ENCODE results near the gene ERFL. TPM values are rescaled to one million over a fixed set of nuclear protein-coding genes. Genes with fewer than 3 reads are reported as not detected.
"Not testable (repeated sequence)": the region's sequence is repeated elsewhere in the genome, so short reads cannot be mapped to it uniquely, and the experiment has no call there.

Gene ERFL
- total RNA-seq, 1 experiment from 2014 or later = not detected

DNA sequence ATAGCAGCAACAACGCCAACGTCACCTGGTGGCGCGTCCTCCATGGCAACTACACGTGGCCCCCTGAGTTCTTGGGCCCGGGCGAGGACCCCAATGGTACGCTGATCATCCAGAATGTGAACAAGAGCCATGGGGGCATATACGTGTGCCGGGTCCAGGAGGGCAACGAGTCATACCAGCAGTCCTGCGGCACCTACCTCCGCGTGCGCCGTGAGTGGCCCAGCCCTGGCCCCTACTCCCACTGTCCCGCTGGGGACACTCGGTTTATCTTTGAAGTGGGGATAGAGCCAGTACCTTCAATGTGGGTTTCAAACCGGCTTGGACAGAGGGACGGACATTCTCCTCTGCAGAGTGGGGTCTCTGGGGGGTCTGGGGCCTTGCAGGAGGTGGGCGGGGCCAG is 49.2 kb downstream of the ERFL start:
- H3K27ac ChIP-seq = no peak overlapping the region
- H3K4me3 ChIP-seq = no peak overlapping the region
- H3K9me3 ChIP-seq (replicated peaks) = no peaks in the 10 kb centered on the region
- no peak for DNase-seq
- 0 out of 2 replicates have a peak, but pooled peaks cover 4% of the 10 kb centered on the region for H3K27me3 ChIP-seq
- no peaks in the 10 kb centered on the region for H3K36me3 ChIP-seq
- H3K4me1 ChIP-seq = no peaks in the 10 kb centered on the region; the same call in 1 of the 2 replicates

DNA sequence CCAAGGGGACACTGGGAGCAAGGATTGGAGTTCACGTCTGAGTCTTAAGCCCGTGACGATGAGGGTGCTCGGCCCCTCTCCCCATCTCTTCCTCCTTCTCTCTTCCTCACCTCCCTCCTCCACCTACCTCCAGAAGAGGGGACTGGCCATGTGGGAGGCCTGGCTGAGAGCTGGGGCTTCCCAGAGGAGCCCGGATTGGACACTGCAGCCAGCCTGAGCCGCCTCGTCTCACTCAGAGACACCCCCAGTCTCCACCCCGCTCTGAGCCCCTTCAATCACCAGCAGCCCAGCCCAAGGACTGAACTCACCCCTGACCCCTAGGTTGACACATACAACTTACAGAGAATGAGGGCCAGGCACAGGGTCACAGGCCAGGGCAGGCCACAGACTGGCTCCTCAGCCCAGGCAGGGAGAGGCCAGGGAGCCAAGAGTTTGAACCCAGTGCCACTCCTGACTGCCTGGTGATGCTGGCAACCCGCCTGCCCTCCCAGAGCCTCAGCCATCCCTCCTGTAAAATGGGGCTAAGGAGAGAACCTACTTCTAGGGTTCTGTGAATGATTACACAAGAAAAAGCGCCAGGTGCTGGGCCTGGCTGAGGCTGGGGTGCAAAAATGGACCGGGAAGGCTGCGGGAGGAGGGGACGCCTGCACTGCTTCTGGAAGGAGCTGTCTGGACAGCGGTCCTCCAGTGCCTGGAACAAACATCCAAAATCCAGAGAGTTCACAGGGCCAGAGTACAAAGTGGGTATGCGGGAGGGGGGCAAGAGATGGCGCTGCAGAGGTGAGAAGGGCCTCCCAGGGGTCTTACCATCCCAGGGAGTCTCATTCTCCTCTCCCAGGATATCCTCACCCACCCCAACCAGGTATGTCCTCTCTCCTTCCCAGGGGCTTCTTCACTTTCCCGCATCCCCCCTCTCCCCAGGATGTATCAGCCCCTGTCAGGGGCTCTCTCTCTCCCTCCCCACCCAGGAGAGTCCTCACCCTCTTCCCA is 50.0 kb downstream of the ERFL start:
- Histone ChIP-seq H3K27me3 (0 out of 2 replicates have a peak, but pooled peaks cover 4% of the 10 kb centered on the region), H3K36me3 (no peaks in the 10 kb centered on the region), H3K27ac (no peak overlapping the region), H3K4me1 (no peaks in the 10 kb centered on the region; the same call in 1 of the 2 replicates), H3K9me3 (replicated peaks) (no peaks in the 10 kb centered on the region), H3K4me3 (no peak overlapping the region)
- no peak for DNase-seq

DNA sequence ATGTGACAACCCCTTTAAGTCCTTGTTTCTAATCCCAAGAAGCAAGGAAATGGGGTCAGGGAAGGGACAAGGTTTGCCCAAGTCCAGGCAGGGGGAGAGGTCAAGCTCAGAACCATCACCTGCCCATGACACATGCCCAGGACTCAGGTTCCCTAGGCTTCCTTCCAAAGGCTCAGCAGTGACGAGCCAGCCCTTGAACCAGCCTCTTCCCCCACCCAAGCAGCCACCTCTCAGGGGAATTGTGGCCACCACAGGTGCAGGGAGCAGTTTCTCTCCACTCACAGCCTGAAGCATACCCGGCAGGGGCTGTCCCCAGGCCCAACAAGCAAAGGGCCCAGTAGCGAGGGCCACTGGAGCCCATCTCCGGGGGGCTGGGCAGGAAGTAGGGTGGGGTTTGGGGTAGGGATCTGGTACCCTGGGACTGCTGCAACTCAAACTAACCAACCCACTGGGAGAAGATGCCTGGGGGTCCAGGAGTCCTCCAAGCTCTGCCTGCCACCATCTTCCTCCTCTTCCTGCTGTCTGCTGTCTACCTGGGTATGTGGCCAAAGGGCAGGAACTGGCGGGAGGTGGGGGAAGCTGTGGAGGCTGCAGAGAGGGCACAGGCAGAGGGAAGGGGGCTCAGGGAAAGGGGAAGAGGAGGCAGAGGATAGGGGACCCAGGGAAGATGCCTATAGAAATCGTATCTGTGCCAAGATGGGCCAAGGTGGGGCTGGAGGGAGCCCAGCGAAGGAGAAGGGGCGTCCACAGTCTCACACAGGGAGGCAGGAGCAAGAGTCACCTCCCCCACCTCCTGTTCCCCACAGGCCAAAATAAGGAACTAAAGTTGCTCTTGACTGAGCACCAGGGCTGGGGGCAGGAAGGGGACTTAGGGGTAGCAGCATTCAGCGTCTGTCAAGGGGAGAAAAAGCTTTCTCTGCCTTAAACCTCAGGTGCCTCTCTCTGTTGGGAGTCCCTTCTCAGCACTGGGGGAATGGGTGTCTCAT is 51.1 kb downstream of the ERFL start, which contains the start of gene CD79A:
CD79A (plus strand) TSS at position 433 of the 986 bp plus-strand sequence; CDS start at position 459, 26 bp downstream.
- H3K4me1 ChIP-seq = no peaks in the 10 kb centered on the region; the same call in 1 of the 2 replicates
- H3K4me3 ChIP-seq = no peak within 1 kb of the TSS
- 0 out of 2 replicates have a peak, but pooled peaks cover 4% of the 10 kb centered on the region for H3K27me3 ChIP-seq
- H3K36me3 ChIP-seq = no peaks in the 10 kb centered on the region
- no peak within 1 kb of the TSS for H3K27ac ChIP-seq
- DNase-seq = peak; percentile 61 to 63
- H3K9me3 ChIP-seq (replicated peaks) = no peaks in the 10 kb centered on the region

DNA sequence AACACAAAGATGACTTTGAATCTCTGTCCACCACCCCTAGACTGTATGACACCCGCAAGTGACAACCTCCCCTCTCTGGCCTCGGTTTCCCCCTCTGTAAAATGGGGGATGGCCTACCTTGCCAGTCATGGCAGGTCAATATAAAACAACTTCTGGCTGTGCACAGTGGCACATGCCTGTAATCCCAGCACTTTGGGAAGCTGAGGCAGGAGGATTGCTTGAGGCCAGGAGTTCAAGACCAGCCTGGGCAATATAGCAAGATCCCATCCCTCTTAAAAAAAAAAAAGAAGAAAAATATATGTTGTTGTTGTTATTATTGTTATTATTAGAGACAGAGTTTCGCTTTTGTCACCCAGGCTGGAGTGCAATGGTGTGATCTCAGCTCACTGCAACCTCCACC is 52.3 kb downstream of the ERFL start:
- not testable (repeated sequence) for H3K27me3 ChIP-seq; DNase-seq; H3K27ac ChIP-seq; H3K4me1 ChIP-seq; H3K4me3 ChIP-seq; H3K9me3 ChIP-seq (replicated peaks); H3K36me3 ChIP-seq

DNA sequence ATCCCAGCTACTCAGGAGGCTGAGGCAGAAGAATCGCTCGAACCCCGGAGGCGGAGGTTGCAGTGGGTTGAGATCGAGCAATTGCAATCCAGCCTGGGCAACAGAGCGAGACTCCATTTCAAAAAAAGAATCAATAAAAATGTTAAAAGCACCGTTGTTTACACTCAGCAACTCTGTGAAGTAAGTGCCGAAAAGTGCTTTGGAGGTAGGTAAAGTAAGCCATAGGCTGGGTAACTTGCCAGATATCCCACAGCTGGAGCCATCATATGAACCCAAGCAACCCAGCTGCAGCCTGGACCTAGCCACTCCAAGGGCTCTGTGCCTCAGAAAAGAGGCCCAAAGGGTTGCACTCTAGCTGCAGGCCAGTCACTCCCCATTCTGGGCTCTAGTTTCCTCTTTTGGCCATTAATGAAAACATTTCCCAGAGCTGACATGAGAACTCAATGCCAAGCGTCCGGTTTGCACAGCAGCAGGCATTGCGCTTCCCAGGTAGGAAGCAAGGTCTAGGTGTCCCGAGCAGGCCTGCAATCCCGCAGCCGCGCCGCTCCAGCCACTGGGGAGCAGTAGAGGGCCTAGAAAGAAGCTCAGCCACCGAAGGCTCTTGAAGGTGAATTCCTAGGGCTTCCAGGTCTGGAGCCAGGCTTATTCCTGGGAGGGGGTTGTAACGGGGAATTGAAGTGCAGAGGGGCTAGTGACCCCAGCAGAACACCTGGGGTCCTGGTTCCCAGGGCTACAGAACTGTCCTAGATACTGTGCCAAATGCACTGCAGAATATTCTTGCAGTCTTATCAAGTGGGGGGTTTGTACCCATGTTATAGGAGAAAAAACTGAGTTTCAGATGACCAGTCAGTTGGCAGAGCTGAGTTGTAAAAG is 55.2 kb downstream of the ERFL start:
- Histone ChIP-seq H3K36me3 (peaks cover 39% of the 10 kb centered on the region), H3K27ac (no peak overlapping the region), H3K9me3 (replicated peaks) (no peaks in the 10 kb centered on the region), H3K4me3 (no peak overlapping the region), H3K4me1 (no peaks in the 10 kb centered on the region; the same call in 1 of the 2 replicates), H3K27me3 (0 out of 2 replicates have a peak, but pooled peaks cover 4% of the 10 kb centered on the region)
- peak; percentile 74 to 78 for DNase-seq

DNA sequence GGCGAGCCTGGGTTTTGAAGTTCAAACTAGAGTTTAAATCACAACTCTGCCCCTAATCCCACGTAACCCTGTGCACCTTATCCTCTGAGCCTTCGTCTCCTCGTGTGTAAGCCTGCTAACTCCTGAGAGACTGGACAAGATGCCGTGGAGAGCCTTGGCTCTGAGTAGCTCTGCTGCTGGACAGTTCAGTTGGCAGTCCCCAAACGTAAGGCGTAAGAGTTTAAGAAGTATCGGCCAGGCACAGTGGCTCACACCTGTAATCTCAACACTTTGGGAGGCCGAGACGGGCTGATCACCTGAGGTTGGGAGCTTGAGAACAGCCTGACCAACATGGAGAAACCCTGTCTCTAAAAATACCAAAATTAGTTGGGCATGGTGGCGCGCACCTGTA is 55.9 kb downstream of the ERFL start:
- DNase-seq = no peak
- Histone ChIP-seq H3K27ac (no peak overlapping the region), H3K27me3 (no peaks in the 10 kb centered on the region), H3K36me3 (peaks cover 45% of the 10 kb centered on the region), H3K4me3 (no peak overlapping the region), H3K4me1 (no peaks in the 10 kb centered on the region; the same call in 1 of the 2 replicates), H3K9me3 (replicated peaks) (no peaks in the 10 kb centered on the region)

DNA sequence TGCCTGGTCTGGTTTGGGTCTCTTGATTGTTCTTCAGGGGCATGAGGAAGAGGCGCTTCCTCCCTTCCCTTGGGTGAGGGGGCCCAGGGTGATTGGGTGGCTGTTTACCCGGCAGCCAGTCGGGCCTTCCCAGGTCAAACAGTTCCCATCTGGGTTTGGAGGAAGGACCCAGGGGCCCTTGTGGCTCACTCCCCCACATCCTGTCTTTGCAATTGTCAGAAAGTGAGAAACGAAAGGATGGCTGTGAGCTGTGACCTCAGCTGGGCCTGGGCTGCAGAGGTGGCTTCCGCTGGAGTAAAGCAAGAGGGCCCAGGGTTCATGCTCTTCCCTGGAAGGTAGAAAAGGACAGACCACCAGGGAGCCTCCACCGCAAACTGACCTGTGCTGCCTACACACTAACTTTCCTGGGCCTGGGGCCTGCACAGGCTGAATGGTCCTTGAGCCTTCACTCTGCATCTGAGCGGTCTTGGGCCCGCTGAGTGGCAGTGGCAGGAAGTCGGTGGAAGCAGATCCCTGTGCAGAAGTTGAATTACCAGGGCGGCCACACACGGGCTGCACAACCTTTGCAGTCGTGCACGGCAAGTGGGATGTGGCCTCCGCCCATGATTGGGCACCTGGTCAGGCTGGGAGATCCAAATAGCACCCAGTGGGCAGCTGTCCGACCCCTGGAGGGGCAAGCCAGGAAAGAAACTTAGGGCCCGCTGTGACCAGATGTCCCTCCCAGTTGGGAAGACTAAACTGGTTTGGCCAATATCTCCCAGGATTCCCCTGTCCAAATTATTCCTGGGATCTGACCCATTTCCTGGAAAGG is 56.5 kb downstream of the ERFL start:
- no peaks in the 10 kb centered on the region; the same call in 1 of the 2 replicates for H3K4me1 ChIP-seq
- no peaks in the 10 kb centered on the region for H3K27me3 ChIP-seq
- no peak overlapping the region for H3K4me3 ChIP-seq
- H3K36me3 ChIP-seq = peaks cover 51% of the 10 kb centered on the region
- no peaks in the 10 kb centered on the region for H3K9me3 ChIP-seq (replicated peaks)
- no peak overlapping the region for H3K27ac ChIP-seq
- DNase-seq = no peak

DNA sequence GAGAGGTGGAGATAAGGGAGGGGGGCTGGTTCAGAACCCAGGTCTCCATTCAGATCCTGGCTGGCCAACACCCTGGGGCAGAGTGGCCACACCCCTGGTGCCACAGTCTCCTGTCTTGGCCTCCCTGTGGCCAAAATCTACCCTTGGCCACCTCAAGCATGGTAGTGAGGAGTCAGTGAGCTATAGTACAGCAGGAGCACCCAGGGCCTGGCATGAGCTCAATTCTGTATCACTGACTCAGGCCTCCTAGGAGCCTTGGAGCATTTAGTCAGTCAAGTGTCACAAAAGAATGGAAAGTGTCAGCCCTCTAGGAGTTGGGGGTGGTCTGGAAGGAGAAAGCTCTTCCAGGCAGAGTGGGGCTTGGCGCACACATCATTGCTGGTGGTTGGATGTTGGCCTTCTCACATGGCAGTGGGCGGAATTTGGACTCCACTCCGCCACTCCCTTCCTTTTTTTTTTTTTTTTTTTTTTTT is 57.8 kb downstream of the ERFL start:
- Histone ChIP-seq H3K4me3 (no peak overlapping the region), H3K9me3 (replicated peaks) (no peaks in the 10 kb centered on the region), H3K27me3 (no peaks in the 10 kb centered on the region), H3K27ac (no peak overlapping the region), H3K4me1 (peaks cover 4% of the 10 kb centered on the region), H3K36me3 (peaks cover 64% of the 10 kb centered on the region)
- DNase-seq = no peak

DNA sequence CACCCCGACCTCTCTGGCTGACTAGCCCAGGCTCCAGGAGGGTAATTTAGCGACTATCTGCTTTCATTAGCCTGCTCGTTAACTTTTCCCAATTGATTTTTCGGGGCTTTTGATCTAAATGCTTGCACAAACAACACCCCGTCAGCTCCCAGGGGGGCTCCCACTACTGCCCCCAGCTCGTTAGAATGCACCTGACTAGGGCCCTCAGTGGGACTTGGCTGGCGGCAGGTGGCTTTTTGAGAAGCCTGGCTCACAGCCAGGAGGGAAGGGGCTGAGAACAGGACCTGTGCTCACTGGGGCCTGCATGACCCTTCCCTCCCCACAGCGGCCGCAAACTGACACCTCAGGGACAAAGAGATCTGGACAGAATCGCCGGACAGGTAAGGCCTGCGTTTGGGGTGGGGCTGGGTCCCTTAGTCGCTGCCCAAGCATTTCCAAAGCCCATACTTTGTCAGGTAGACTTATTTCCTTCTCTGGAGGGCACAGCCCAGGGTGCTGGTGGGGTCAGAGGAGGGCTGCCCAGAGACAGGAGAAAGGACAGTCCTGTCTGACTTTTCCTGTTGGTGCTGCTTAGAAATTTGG is 58.8 kb downstream of the ERFL start:
- DNase-seq = no peak
- no peaks in the 10 kb centered on the region for H3K9me3 ChIP-seq (replicated peaks)
- H3K4me3 ChIP-seq = no peak overlapping the region

DNA sequence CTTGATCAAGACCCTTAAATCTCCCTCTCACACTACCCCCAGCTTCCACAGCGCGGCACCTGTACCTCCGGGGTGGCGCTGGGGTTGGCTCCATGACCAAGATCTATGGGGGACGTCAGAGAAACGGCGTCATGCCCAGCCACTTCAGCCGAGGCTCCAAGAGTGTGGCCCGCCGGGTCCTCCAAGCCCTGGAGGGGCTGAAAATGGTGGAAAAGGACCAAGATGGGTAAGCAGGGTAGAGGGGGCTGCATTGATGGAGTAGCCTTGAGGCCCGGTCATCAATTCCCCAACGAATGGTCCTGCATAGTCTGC is 59.3 kb downstream of the ERFL start:
- H3K4me1 ChIP-seq = peaks cover 5% of the 10 kb centered on the region
- H3K27ac ChIP-seq = no peak overlapping the region
- no peak overlapping the region for H3K4me3 ChIP-seq
- DNase-seq = no peak
- H3K36me3 ChIP-seq = peaks cover 79% of the 10 kb centered on the region
- H3K27me3 ChIP-seq = no peaks in the 10 kb centered on the region
- H3K9me3 ChIP-seq (replicated peaks) = no peaks in the 10 kb centered on the region

More for the DNA sequence above, 58.8 kb downstream of the ERFL start:
- Histone ChIP-seq H3K27ac (no peak overlapping the region), H3K4me1 (peaks cover 5% of the 10 kb centered on the region), H3K27me3 (no peaks in the 10 kb centered on the region), H3K36me3 (peaks cover 74% of the 10 kb centered on the region)

DNA sequence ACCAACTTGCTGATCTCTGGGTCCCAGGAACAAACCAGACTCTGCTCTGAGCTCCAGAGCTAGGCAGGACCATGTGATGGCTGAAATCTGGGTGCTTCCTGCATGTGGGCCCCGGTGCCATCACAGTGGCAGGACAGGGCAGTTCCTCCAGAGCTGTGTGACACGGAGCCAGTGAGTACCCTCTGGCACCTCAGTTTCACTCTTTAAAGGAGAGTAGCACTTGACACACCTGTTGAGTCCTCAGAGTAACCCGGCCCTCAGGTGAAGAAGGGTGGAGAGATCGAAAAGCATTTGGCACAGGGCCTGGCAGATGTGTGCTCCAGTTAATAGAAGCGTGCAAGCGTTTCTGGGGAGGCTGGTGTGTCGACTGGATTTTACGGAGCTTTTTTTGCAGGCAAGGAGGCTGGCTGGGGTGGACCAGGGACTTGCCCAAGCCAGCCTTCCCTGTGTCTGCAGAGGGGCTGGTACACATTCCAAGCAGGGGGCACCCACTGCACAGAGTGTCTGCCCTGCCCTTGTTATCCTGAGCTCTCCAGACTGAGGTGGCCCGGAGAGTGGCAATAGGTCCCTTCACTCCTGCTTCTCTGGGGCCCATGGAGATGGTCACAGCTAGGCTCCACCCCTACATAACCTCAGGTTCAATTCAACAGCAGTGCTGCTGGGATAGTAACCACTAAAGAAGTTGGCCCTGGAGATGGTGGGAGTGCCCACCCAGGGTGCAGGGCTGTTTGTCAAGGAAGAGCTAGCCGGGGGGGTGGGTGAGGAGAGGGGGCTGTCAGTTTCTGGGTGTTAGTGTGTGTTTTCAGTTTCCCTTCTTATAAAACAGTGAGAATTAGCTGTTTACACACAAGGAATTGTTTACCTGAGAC is 59.9 kb downstream of the ERFL start:
- Histone ChIP-seq H3K27me3 (no peaks in the 10 kb centered on the region), H3K4me1 (peaks cover 7% of the 10 kb centered on the region), H3K9me3 (replicated peaks) (no peaks in the 10 kb centered on the region), H3K27ac (no peak overlapping the region), H3K4me3 (no peak overlapping the region), H3K36me3 (peaks cover 84% of the 10 kb centered on the region)
- DNase-seq = no peak

DNA sequence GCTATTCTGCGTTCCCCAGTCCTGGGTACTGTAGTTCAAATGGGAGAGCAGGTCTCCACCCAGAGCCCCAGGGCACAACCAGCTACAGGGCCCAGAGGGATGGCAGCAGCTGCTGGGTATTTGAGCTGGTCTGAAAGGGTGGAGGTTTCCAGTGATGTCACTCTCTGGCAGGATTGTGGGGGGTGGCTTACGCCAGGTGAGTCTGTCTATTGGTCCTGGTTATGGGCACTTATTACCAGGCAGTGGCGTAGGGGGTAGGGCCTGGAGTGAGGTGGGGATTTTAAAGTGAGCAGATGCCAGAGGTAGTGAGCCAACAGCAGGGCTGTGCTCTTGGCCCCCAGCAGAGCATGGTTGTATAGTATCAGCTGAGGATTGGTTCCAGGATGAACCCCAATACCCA is 62.0 kb downstream of the ERFL start:
- peaks cover 98% of the 10 kb centered on the region for H3K36me3 ChIP-seq
- DNase-seq = peak; percentile 73 to 77
- H3K4me3 ChIP-seq = no peak overlapping the region
- H3K27ac ChIP-seq = peak overlapping the region; percentile 3; the same call in 1 of the 2 replicates
- no peaks in the 10 kb centered on the region for H3K27me3 ChIP-seq
- no peaks in the 10 kb centered on the region for H3K9me3 ChIP-seq (replicated peaks)
- peaks cover 17% of the 10 kb centered on the region for H3K4me1 ChIP-seq

Measured in SJCRH30 (cell line).